GM18858 (cell line): Measurements from ENCODE around the gene HAGHL.
"Not testable (repeated sequence)": the region's sequence is repeated elsewhere in the genome, so short reads cannot be mapped to it uniquely, and the experiment has no call there.

ENCODE experiments used
- ATAC-seq: cut with Tn5 transposase; IDR thresholded peaks from one replicate; pipeline ENCODE4 v1.9.1; 2021; ENCODE audit not compliant: unreplicated experiment

The HAGHL gene

DNA sequence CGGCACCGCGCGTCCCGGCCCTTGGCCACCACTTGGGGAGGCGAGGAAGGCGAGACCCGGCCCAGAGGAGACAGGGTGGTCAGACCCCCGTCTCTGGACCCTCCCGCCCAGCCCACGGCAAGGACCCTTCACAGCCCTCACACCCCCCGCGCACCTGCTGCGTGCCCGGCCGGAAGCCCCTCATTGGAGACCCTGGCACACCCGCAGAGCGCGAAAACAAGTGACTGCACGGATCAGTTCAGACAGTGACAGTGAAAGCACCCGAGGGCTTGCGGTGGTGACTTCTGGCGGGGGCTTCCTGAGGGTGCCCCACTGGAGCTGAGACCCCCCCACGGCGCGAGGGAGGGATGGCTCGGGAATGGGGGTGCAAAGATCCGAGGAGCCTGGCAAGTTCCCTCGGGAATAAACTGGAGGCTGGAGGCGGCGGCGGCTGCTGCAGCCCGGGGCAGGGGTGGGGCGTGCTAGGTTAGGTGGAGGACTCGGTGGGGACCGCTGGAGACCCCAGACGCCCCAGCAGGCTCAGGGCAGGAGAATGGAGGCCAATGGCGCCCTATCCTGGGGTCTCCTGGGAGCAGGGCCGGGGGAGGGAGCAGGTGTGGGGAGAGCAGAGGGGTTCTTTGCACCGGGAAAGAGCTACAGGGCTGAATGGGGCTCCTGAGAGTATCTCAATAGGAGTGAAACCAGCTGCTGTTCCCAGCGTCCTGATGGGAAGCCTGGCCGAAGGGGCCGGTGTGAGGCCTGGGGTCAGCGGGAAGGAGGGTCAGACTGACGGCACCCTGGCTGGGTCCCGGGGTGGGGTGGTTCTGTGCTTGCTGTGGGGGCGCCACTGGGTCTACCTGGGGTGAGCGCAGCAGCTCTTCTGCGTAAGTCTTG, 20.5 kb upstream of the HAGHL start:
- no peak for ATAC-seq

DNA sequence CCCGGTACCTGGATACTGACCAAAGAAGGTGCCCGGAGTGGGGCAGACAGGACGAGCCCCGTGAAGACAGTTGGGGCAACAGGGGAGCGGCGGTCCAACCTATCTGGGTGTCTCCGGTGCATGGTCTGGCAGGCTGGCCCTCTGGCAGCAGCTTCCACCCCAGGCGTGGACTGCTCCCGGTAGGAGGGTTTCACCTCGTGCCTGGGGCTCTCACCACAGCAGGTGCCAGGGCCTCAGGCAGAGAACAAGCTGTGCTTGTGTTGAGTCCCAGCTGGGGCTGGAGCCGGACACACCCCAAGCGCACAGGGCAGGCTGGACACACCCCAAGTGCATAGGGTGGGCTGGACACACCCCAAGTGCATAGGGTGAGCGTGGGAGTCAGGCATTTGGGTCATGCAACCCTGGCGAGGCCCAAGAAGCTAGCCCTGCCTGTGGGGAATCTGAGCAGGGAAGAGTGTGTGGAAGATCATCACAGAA, 19.8 kb upstream of the HAGHL start:
- no peak for ATAC-seq

GRCh38 chr16:708019-708418, 18.9 kb upstream of the HAGHL start:
- no peak for ATAC-seq

DNA sequence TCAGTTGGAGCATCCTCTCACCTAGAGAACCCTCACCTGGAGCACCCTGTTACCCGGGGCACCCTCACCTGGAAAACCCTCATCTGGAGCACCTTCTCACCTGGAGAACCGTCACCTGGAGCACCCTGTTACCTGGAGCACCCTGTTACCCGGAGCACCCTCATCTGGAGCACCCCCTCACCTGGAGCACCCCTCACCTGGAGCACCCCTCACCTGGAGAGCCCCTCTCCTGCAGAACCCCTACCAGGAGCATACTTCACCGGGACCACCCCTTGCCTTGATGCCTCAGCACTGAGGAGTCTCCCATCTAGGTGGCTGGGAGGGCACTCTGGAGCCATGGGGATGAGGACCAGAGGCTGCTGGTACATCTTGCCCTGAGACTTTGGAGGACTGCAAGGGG, 17.9 kb upstream of the HAGHL start:
- no peak for ATAC-seq

GRCh38 chr16:709566-710499, 17.1 kb upstream of the HAGHL start:
- no peak for ATAC-seq

GRCh38 chr16:710500-711075, 16.3 kb upstream of the HAGHL start:
- no peak for ATAC-seq

GRCh38 chr16:711084-711483, 15.8 kb upstream of the HAGHL start:
- no peak for ATAC-seq

DNA sequence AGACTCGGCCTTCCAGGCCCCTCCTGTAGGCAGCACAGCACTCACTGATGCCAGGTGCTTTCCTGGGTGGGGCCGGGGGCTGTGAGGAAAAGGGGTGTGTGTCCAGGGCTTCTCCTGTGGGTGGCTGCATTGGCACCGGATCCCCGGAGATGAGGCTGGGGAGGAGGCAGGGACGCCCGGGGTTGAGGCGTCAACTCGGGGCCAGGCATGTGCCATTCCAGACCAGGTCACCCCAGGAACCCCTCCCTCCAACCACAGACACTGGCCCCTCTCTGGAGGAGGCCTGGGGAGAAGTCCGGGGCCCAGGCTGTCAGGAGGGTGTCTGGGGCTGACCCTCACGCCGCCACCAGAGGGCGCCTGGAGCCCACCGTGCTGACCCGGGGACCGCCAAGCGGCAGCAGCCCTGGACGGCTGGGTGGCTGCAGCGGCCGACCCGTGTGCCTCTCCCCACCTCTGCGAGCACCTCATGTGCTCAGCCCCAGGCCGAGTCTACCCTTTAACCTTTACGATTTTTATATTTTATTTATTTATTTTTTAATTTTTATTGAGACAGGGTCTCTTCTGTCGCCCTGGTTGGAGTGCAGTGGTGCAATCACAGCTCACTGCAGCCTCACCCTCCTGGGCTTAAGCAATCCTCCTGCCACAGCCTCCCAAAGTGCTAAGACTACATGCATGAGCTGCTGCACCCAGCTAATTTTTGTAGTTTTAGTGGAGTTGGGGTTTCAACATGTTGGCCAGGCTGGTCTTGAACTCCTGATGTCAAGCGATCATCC, 15.2 kb upstream of the HAGHL start:
- no peak for ATAC-seq

DNA sequence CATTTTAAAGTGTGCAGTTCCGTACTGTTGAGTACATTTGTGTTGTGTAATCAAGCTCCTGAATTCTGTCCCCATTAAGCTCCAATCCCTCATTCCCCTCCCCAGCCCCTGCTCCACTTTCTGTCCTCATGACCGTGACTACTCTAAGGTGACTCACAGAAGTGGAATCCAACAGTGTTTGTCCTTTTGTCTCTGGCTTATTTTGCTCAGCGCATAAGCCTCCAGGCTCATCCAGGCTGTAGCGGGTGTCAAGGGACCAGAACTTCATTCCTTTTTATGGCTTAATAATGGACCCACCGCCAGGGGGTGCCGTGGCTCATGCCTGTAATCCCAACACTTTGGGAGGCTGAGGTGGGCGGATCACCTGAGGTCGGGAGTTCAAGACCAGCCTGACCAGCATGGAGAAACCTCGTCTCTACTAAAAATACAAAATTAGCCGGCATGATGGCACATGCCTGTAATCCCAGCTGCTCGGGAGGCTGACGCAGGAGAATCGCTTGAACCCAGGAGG, 14.1 kb upstream of the HAGHL start:
- ATAC-seq, result not testable (repeated sequence)

DNA sequence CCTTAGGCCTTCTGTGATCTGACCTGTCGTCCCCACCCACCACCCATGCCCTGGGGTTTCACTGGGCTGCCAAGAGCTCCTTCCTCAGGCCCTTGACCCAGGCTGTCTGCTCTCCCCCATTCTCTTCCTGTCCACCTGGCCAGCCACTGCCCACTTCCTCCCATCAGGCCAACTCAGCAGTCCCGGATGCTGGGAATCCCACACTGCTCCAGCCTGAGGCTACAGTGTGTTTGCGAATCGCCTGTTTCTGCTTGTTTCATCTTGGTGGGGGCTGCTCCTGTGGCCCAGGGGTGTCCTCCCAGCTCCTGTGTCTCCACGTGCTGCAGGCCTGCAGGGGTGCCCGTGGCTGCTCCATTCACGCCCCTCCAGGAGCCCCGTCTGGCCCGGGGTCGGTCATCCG, 12.8 kb upstream of the HAGHL start:
- no peak for ATAC-seq

DNA sequence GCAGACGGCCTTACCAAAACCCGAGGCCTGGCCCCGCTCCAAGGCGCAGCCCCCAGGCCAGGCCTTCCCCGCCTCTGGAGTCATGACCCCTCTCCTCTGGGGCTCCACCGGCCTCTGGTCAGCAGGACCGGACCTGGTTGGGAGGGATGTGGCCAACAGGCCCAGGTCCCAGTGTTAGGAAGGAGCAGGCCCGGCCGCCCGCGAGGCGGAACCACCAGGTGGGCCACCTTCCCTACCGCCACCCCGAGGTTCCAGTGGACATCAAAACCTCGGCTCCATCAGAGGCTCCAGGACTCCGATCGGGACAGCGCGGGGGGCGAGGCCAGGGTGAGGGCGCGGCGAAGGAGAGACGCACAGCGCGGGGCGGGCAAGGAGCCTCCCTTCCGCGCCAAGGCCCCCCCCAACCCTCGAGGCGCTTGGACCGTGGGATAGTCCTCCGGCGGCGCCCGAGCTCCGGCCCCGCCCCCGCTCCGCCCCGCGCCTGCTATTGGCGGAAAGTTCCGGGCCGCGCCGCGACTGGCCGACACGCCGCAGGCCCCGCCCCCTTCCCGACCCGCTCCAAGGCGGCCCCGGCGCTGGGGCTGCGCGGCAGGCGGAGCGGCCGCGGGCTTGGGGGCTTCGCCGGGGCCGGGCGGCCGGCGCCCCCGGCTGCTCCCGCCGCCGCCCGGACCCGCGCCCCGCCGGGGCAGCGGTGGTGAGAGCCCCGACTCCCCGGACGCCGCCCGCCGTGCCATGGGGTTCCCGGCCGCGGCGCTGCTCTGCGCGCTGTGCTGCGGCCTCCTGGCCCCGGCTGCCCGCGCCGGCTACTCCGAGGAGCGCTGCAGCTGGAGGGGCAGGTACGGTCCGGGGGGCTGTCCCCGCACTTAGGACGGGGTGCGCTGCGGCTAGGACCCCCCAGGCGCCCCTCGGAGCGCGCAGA, 12.1 kb upstream of the HAGHL start, which contains the start of gene METRN:
TSS of gene METRN (plus strand) at position 561 of the 919 bp plus-strand sequence. CDS start at position 733, 172 bp downstream.
- ATAC-seq, result no peak

- ATAC-seq, result no peak
These were observed 11.3 kb upstream of the HAGHL start for GRCh38 chr16:715477-716199.

- no peak for ATAC-seq
These were observed 10.7 kb upstream of the HAGHL start for GRCh38 chr16:716200-716568.

DNA sequence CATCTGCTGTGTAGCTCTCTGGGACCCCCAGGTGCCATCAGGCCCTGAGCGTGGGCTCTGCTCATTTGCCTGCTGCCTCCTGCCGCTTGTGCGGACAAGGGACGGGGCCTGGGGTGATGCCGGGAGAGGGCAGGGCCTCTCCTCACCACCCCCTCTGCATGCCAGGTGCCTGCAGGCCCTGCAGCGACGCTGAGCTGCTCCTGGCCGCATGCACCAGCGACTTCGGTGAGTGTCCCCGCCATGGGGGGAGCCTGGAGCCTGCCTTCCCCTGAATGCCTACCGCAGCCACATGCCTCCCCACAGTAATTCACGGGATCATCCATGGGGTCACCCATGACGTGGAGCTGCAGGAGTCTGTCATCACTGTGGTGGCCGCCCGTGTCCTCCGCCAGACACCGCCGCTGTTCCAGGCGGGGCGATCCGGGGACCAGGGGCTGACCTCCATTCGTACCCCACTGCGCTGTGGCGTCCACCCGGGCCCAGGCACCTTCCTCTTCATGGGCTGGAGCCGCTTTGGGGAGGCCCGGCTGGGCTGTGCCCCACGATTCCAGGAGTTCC, 10.1 kb upstream of the HAGHL start:
- no peak for ATAC-seq

DNA sequence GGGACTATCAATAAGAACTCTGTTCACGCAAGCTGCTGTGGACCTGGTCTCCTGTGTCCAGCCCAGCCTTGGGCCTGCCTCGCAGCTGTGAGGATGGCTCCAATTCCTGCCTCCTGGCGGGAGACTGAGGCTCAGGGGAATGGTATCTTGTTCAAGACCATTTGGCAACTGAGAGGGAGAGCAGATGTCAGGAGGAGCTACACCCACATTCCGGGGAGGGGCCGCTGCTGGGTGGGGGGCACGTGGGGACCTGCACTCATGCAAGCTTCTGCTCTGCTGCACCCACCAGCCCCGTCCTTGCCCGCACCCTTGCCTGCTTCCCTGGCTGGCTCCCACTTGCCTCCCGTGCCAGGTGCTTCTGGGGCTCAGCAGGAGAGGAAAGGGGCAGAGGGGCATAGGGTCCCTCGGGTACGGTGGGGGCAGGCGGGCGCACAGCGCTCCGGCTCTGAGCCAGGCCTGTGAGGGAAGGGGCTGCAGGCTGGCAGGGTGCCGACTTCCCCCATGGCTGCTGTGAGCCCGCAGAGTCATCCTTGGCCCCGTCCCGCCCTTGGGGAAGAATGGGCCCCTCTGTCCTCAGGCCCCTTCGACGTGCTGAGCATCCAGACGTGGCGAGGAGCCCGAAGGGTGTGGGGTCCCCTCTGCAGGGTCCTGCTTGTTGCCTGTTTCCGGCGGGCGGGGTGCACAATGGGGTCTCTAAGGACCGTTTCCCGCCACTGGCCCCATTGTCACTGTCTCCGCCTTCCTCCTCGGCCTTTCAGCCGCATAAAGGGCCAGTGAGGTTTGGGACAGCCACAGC, 9.3 kb upstream of the HAGHL start:
- ATAC-seq, result no peak

DNA sequence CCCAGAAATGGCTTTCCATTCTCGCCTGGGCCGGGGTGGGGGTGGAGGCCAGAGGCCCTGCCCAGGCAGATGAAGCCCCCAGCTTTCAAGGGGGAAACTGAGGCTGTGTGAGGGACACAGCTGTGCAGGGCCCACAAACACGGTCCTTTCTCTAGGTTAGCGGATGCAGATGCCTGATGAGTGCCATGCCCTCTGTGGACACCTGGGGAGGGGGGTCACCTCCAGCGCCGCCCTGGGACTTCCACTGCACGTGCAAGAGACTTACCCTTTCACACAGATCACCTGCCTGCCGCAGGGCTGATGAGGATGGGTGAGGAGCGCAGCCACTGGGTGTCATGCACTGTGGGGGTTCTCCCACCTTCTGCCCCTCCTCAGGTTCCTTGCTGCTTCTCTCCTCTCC, 8.5 kb upstream of the HAGHL start:
- no peak for ATAC-seq

- no peak for ATAC-seq
These were observed 8.0 kb upstream of the HAGHL start for GRCh38 chr16:718922-719321.
